KOPT-K1 (cell line): ENCODE data around the gene FCRLA.

Experiments used
- H3K27ac ChIP-seq: fragments of 200-600 bp; sonication (generic); 2 replicates; pipeline ENCODE4 v1.5.1; 2016; ENCODE audit warnings: antibody characterized with exemption, mild to moderate bottlenecking, low read depth, low read length; ENCODE audit not compliant: poor library complexity, severe bottlenecking
- H3K36me3 ChIP-seq: fragments of 200-600 bp; sonication (generic); 2 replicates; pipeline ENCODE4 v1.5.1; 2017; ENCODE audit warnings: antibody characterized with exemption, mild to moderate bottlenecking, low read length, moderate library complexity; ENCODE audit not compliant: insufficient read depth
- H3K9me3 ChIP-seq: fragments of 200-600 bp; sonication (generic); 2 replicates; pipeline ENCODE4 v1.5.1; 2017; ENCODE audit warnings: antibody characterized with exemption, low read length, mild to moderate bottlenecking; ENCODE audit not compliant: insufficient read depth, poor library complexity, severe bottlenecking

The FCRLA gene

DNA sequence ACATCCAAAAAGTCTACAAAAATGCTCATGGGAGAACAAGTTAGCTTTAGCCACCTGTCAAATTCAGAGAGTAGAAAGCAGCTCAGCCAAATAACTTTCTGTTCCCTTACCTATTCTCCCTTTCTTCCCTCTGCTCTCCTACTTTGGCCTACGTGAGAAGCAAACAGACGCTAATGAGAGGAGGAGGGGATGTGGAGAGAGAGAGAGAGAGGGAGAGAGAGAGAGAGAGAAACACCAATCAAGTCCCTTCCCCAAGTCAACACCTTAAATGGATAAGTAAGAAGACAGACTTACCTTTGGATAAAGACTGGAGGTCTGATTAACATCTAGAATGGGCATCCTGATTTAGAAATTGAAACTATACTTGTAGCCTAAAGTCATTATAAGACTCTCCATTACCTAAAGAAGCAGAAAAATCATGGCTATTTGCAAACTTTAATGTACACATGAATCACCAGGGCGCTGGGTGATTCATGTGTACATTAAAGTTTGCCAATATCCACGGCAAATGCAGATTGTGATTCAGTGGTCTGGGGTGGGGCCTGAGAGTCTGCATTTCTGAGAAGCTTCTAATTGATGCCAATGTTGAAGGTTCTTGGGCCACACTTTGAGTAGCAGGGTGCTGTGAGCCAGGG is 29.4 kb downstream of the FCRLA start:
- Histone ChIP-seq H3K9me3 (no peaks in the 10 kb centered on the region), H3K36me3 (no peaks in the 10 kb centered on the region), H3K27ac (no peak overlapping the region)

DNA sequence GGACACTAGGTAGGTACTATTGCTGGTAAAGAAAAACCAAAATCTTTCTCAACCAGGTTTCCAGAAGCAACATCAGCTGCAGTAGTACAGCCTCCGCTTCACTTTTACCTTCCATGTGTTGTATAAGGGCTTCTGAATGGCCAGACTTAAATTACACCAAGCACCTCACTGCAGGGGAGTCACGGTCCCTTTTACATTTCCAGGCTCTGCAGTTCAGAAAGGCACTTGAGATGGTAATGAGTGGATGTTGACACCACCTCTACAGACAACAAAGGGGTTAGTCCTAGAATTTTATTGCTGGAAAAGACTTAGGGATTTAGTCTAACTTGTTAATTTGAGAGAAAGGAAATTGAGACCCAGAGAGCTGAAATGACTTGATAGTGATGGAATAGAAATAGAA is 30.6 kb downstream of the FCRLA start:
- Histone ChIP-seq H3K27ac (no peak overlapping the region), H3K36me3 (no peaks in the 10 kb centered on the region), H3K9me3 (no peaks in the 10 kb centered on the region)

DNA sequence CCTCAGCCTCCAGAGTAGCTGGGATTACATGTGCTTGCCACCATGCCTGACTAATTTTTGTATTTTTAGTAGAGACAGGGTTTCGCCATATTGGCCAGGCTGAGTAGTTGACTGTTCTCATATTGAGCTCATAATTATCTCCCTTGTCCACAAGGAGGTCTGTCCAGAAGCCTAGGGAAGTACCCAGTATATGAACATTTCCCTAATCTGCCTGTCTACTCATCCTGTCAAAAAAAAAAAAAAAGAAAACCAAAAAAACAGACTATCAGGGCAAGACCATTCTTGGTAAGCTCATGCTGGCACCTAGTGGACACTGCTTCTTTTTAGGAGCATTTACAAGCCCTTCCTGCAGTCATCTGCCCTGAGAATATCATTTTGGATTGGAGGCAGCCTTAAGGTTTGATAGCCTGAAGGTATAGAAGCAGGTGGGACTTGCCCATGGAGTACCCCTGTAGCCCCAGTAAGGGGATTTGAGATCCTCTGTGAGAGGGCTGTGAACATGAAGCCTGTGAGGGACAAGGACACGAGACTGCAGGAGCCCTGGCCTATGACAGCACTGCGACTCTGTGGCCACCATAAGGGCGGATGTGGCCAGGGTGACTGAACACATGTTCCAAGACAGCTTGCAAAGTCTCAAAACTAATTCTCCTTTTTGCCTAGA is 31.7 kb downstream of the FCRLA start:
- no peaks in the 10 kb centered on the region for H3K9me3 ChIP-seq
- H3K27ac ChIP-seq = no peak overlapping the region

DNA sequence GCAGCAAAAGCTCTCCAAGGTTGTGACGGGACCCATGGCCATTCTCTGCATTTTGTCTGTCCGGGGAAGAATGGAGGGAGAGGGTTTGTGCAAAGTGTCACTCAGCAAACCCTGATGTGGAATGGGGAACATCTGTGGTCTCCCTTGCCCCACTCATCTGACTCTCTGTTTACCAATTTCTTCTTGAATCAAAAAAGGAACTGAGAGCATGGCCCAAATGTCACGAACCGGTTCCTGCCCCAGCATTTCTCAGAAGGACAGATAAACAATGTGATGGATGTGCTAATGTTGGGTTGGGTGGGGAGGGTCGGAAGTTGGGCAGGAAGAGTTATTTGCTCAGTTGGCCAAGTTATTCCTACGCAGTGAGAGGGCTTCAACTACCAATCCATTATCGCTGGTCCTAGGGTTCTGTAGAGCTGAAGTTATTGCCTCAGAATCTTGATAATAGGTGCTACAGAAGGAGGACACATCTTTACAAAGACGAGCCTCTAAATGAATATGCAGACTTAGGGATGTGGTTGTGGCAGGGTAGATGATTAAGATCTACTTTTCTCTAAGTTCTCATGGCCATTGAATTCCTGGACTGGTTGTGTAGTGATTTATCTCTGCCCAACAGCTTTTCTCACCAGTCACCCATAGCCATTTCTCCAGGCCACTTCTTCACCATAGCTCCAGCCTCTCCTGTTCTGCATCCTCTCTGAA is 33.0 kb downstream of the FCRLA start:
- Histone ChIP-seq H3K27ac (no peak overlapping the region), H3K9me3 (no peaks in the 10 kb centered on the region), H3K36me3 (no peaks in the 10 kb centered on the region)

More for the DNA sequence above, 31.7 kb downstream of the FCRLA start:
- no peaks in the 10 kb centered on the region for H3K36me3 ChIP-seq

DNA sequence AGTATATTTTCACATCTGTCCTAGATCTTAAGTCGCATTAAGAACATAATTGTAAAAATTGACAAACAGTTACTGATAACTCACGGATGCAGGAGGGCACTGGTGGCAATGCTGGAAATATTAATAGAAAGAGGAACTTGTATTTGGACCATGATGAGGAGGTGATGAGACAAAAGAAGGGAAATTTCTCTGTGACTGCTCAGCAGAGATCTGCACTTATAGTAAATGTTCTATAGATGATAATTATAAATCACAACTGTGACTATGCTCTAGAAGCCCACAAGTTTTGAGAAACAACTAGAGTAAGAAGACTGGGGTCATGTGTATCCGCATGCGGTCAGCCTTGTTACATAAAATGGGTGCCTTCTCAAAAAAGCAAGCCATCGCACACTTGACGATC is 33.9 kb downstream of the FCRLA start:
- H3K27ac ChIP-seq = no peak overlapping the region
- H3K9me3 ChIP-seq = no peaks in the 10 kb centered on the region
- no peaks in the 10 kb centered on the region for H3K36me3 ChIP-seq

DNA sequence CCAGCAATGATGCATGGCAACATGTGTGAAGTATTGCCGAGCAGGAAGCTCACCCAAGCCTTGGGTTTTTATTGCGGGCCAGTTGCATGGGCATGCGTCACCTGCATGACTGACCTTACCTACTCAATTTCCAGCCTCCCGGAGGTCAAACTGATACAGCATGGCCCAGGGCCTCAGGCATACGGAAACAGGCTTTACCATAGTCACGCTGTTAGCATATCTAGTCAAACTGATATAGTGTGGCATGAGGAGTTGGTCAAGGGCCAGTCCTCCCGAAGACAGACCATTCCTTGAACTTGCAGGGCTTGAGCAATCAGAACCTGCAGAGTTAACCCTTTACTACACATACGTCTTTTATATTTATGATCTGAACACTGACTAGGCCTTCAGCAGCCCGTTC is 36.2 kb downstream of the FCRLA start:
- no peaks in the 10 kb centered on the region for H3K36me3 ChIP-seq
- no peaks in the 10 kb centered on the region for H3K9me3 ChIP-seq
- H3K27ac ChIP-seq = no peak overlapping the region

DNA sequence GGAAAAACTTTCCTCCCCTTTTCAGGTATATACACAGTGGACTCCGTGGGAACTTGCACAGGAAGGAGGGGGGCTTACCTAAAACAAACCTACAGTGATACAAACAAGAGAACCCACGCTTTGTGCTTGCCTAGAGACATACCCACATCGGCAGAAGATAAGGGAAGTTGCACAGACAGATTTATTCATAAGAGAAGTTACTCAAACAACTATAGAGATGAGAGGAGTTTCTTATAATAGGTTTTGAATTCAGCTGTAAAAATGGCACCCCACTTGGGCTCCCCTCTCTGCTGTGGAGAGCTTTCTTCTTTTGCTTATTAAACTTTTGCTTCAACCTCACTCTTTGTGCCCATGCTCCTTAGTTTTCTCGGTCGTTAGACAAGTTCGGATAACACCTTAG is 40.8 kb downstream of the FCRLA start:
- H3K36me3 ChIP-seq = peaks cover 18% of the 10 kb centered on the region
- H3K27ac ChIP-seq = no peak overlapping the region
- H3K9me3 ChIP-seq = no peaks in the 10 kb centered on the region

DNA sequence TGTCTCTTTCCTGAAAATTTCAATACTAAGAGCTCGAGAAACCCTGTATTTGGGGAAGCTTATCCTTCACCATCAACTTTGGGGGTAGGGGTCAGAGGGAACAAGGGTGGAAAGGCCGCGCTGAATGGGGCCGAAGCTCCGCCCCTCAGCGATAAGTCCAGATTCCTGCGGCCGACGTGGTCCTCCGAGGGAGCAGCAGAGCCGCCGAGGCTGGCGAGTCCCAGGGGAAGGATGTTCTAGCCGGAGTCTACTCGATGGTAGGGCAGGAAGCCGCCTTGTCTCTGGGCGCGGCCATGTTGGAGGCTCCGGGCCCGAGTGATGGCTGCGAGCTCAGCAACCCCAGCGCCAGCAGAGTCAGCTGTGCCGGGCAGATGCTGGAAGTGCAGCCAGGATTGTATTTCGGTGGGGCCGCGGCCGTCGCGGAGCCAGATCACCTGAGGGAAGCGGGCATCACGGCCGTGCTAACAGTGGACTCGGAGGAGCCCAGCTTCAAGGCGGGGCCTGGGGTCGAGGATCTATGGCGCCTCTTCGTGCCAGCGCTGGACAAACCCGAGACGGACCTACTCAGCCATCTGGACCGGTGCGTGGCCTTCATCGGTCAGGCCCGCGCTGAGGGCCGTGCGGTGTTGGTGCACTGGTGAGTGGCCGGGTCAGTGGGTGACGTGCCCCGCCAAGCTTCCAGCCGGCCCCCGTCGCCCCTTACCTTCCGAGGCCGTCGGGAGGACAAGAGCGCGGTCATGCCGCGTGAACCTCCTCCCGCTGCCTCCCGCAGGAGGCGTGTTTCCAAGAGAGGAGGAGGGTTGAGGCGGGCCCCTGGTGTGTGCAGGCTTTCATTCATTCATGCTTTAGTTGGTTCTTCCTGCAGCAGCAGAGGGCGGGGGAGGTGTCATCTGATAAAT is 42.7 kb downstream of the FCRLA start, which contains the start of gene DUSP12:
DUSP12 (plus strand) TSS at position 278 of the 899 bp plus-strand sequence; CDS start at position 294, 16 bp downstream.
- Histone ChIP-seq H3K27ac (peak within 1 kb of the TSS; percentile 83), H3K36me3 (peaks cover 37% of the 10 kb centered on the region), H3K9me3 (no peaks in the 10 kb centered on the region)

DNA sequence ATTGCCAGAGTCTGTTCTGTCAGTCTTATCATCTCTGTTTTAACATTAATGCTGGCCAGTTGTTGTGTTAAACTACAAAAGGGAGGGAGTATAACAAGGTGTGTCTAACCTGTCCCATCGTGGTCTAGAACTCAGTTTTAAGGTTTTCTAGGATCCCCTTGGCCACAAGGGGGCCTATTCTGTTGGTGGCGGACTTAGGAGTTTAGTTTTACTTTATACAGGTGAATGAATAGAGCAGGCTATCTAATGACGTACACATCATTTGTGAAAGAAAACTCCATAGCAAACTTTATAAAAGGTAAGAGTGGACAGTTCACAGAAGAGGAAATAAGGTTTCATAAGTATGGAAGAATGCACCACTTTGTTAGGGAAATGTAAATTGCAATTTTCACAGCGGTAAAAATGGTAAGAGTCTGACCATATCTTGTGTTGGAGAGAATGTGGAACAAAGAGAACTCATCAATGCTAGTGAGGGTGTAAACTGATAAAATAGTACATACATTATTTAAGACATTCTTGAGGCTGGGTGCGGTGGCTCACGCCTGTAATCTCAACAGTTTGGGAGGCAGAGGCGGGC is 56.6 kb downstream of the FCRLA start:
- peaks cover 9% of the 10 kb centered on the region for H3K36me3 ChIP-seq

More for the DNA sequence above, 56.6 kb downstream of the FCRLA start:
- no peaks in the 10 kb centered on the region for H3K9me3 ChIP-seq
- no peak overlapping the region for H3K27ac ChIP-seq
